Osteoblast (primary cell): ENCODE measurements around the gene ADCYAP1R1. TPM values are rescaled to one million over a fixed set of nuclear protein-coding genes. Genes with fewer than 3 reads are reported as not detected.

Experiments
- DNase-seq: peaks from one replicate; pipeline ENCODE4 v3.0.0; 2011; ENCODE audit warnings: low spot score, mixed read lengths; ENCODE audit not compliant: insufficient read length; ENCODE audit errors: missing footprints
- H2AFZ ChIP-seq: 2 replicates; pipeline ENCODE4 v1.6.0; 2011; ENCODE audit warnings: mild to moderate bottlenecking, low read length
- H3K27ac ChIP-seq: 2 replicates; pipeline ENCODE4 v1.5.1; 2011; ENCODE audit warnings: mild to moderate bottlenecking, low read depth, low read length, moderate library complexity
- H3K27me3 ChIP-seq: 2 replicates; pipeline ENCODE4 v1.6.0; 2012; ENCODE audit warnings: mild to moderate bottlenecking, control low read depth, inconsistent platforms, low read length, moderate library complexity; ENCODE audit not compliant: insufficient read depth
- H3K36me3 ChIP-seq: 2 replicates; pipeline ENCODE4 v1.5.1; 2011; ENCODE audit warnings: mild to moderate bottlenecking, low read length, control low read depth, moderate library complexity; ENCODE audit not compliant: insufficient read depth
- H3K4me1 ChIP-seq: 2 replicates; pipeline ENCODE4 v1.5.1; 2011; ENCODE audit warnings: mild to moderate bottlenecking, low read length, control low read depth, moderate library complexity; ENCODE audit not compliant: insufficient read depth
- H3K4me2 ChIP-seq: 2 replicates; pipeline ENCODE4 v1.6.0; 2011; ENCODE audit warnings: mild to moderate bottlenecking, low read length; ENCODE audit not compliant: insufficient read depth
- H3K4me3 ChIP-seq: fragments of 200-600 bp; sonication (generic); 3 replicates; pipeline ENCODE4 v1.5.1; 2012; ENCODE audit warnings: mild to moderate bottlenecking, low read length, inconsistent platforms; ENCODE audit not compliant: insufficient read depth
- H3K79me2 ChIP-seq: 2 replicates; pipeline ENCODE4 v1.6.0; 2012; ENCODE audit warnings: mild to moderate bottlenecking, low read length, control low read depth, inconsistent platforms; ENCODE audit not compliant: insufficient read depth
- H3K9me3 ChIP-seq: 2 replicates; pipeline ENCODE4 v1.5.1; 2011; ENCODE audit warnings: low read depth, low read length, control low read depth
- H4K20me1 ChIP-seq: 2 replicates; pipeline ENCODE4 v1.6.0; 2012; ENCODE audit warnings: mild to moderate bottlenecking, low read length, control low read depth; ENCODE audit not compliant: insufficient read depth
- CTCF ChIP-seq: IDR thresholded peaks from 2 replicates; pipeline ENCODE4 v1.5.1; 2011; ENCODE audit warnings: mild to moderate bottlenecking, low read depth, low read length, moderate library complexity; ENCODE audit errors: extremely low read depth
- total RNA-seq: library from RNA; depleted of rRNA; stranded (reverse); fragments of >200 nt; gene quantifications from 2 replicates; pipeline ENCODE4 v1.2.3, GENCODE V29; 2012

The ADCYAP1R1 gene
- total RNA-seq, 1 donor: not detected

- Histone ChIP-seq H3K79me2 (no peaks in the 10 kb centered on the region), H3K4me1 (no peaks in the 10 kb centered on the region), H3K27ac (no peak overlapping the region), H4K20me1 (no peaks in the 10 kb centered on the region), H3K4me3 (no peak overlapping the region), H2AFZ (no peak overlapping the region), H3K27me3 (peaks cover 5% of the 10 kb centered on the region), H3K36me3 (no peaks in the 10 kb centered on the region), H3K4me2 (no peak overlapping the region), H3K9me3 (no peaks in the 10 kb centered on the region)
- no peak for TF ChIP-seq CTCF
- no peak for DNase-seq
These were observed 21.9 kb downstream of the ADCYAP1R1 start for GRCh38 chr7:31074120-31074383.

GRCh38 chr7:31074403-31075085, 22.4 kb downstream of the ADCYAP1R1 start:
- H3K4me2 ChIP-seq: no peak overlapping the region
- DNase-seq: no peak
- no peak for TF ChIP-seq CTCF
- H3K79me2 ChIP-seq: no peaks in the 10 kb centered on the region
- H3K4me1 ChIP-seq: no peaks in the 10 kb centered on the region
- no peak overlapping the region for H3K27ac ChIP-seq
- H3K9me3 ChIP-seq: no peaks in the 10 kb centered on the region
- H3K4me3 ChIP-seq: no peak overlapping the region
- H2AFZ ChIP-seq: no peak overlapping the region
- no peaks in the 10 kb centered on the region for H4K20me1 ChIP-seq
- H3K27me3 ChIP-seq: peaks cover 5% of the 10 kb centered on the region
- H3K36me3 ChIP-seq: no peaks in the 10 kb centered on the region

GRCh38 chr7:31075086-31075405, 22.9 kb downstream of the ADCYAP1R1 start:
- Histone ChIP-seq H2AFZ (no peak overlapping the region), H3K4me1 (no peaks in the 10 kb centered on the region), H3K4me3 (no peak overlapping the region), H3K36me3 (no peaks in the 10 kb centered on the region), H3K9me3 (no peaks in the 10 kb centered on the region), H3K27ac (no peak overlapping the region), H3K4me2 (no peak overlapping the region), H4K20me1 (no peaks in the 10 kb centered on the region), H3K27me3 (peaks cover 5% of the 10 kb centered on the region), H3K79me2 (no peaks in the 10 kb centered on the region)
- DNase-seq: no peak
- TF ChIP-seq CTCF: no peak

- no peak overlapping the region for H3K27ac ChIP-seq
- H3K4me3 ChIP-seq: no peak overlapping the region
- TF ChIP-seq CTCF: no peak
These were observed 23.9 kb downstream of the ADCYAP1R1 start for GRCh38 chr7:31076051-31076450.

More at GRCh38 chr7:31076051-31076450, 23.9 kb downstream of the ADCYAP1R1 start:
- DNase-seq: no peak
- no peaks in the 10 kb centered on the region for H3K36me3 ChIP-seq
- H3K4me2 ChIP-seq: no peak overlapping the region
- no peaks in the 10 kb centered on the region for H4K20me1 ChIP-seq
- H3K4me1 ChIP-seq: no peaks in the 10 kb centered on the region
- no peaks in the 10 kb centered on the region for H3K9me3 ChIP-seq
- no peaks in the 10 kb centered on the region for H3K79me2 ChIP-seq
- H3K27me3 ChIP-seq: peaks cover 5% of the 10 kb centered on the region
- H2AFZ ChIP-seq: no peak overlapping the region
